Activated CD8-positive, alpha-beta T cell treated with anti-CD3 and anti-CD28 coated beads, Interleukin-2, amount 10 ng/mL, durations not matched to agents 7 days and 5 days (primary cell): Measurements from ENCODE around the gene SHMT2. TPM values are rescaled to one million over a fixed set of nuclear protein-coding genes. Genes with fewer than 3 reads are reported as not detected.

Experiments
- ATAC-seq: fragments of 150-1000 bp; cut with Tn5 transposase; one replicate; pipeline ENCODE4 v1.10.0; 2021; ENCODE audit warnings: moderate library complexity
- CTCF ChIA-PET: fragments of 350-600 bp; sonication (Branson Sonifier 250); formaldehyde crosslinking; loops from one replicate; lab custom pipeline; 2021; ENCODE audit warnings: antibody characterized with exemption; lab: Charles Lee
- POLR2A ChIA-PET: fragments of 350-600 bp; sonication (Branson Sonifier 250); formaldehyde crosslinking; loops from one replicate; lab custom pipeline; 2021; ENCODE audit warnings: antibody characterized with exemption; lab: Charles Lee
- DNase-seq: peaks from one replicate; pipeline ENCODE4 v3.0.0-alpha.2; 2020
- H3K27ac Mint-ChIP-seq: one replicate; pipeline ENCODE4 v1.8.0; 2021; ENCODE audit warnings: mild to moderate bottlenecking, mixed read lengths
- H3K27me3 Mint-ChIP-seq: one replicate; pipeline ENCODE4 v1.8.0; 2021; ENCODE audit warnings: low read depth, mixed read lengths
- H3K36me3 Mint-ChIP-seq: one replicate; pipeline ENCODE4 v1.8.0; 2021; ENCODE audit warnings: low read depth, mixed read lengths
- H3K4me1 Mint-ChIP-seq: one replicate; pipeline ENCODE4 v1.8.0; 2021; ENCODE audit warnings: low read depth, mixed read lengths
- H3K4me3 Mint-ChIP-seq: one replicate; pipeline ENCODE4 v1.8.0; 2021; ENCODE audit warnings: mild to moderate bottlenecking, mixed read lengths
- H3K9me3 Mint-ChIP-seq: one replicate; pipeline ENCODE4 v1.8.0; 2022; ENCODE audit warnings: mixed read lengths; ENCODE audit not compliant: insufficient read depth
- total RNA-seq, 2 experiments: library from RNA; stranded (reverse); gene quantifications; one replicate each; pipeline ENCODE4 v1.2.3, GENCODE V29; 2021

Gene SHMT2
- total RNA-seq, 2 experiments from 2014 or later = 194 to 208 TPM

DNA sequence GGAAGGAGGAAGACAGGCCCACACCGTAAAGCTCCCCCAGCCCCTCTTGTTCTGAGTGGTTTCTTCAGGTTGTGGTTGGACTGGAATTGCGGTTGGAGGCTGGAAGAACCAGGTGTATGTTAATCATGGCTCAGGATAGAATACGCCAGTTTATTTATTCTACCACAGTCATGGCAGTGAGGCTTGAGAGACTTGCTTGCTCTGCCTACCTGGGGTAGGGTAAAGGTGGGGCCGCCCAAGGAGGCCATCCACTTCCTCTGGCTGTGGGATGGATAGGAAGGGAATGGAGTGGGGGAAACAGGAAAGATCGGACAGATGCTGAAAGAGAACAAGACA is 8.1 kb downstream of the SHMT2 start:
- Mint-ChIP-seq H3K4me3 (peak overlapping the region; percentile 6), H3K4me1 (peaks cover 82% of the 10 kb centered on the region), H3K27me3 (peaks cover 41% of the 10 kb centered on the region), H3K9me3 (no peaks in the 10 kb centered on the region), H3K27ac (no peak overlapping the region), H3K36me3 (peaks cover 34% of the 10 kb centered on the region)
- DNase-seq = no peak
- ChIA-PET POLR2A (interaction anchor here (1.1 to 2.2 kb wide), 3 partner anchors 8 to 15 kb away, joined by 3 to 13 read pairs (median 7); partner anchors contain the start of gene SHMT2), CTCF (interaction anchor here (1.1 to 12.3 kb wide), 4 partner anchors 10 to 229 kb away, joined by 3 to 389 read pairs (median 126); partner anchors contain the start of gene SHMT2)
- ATAC-seq = no peak

DNA sequence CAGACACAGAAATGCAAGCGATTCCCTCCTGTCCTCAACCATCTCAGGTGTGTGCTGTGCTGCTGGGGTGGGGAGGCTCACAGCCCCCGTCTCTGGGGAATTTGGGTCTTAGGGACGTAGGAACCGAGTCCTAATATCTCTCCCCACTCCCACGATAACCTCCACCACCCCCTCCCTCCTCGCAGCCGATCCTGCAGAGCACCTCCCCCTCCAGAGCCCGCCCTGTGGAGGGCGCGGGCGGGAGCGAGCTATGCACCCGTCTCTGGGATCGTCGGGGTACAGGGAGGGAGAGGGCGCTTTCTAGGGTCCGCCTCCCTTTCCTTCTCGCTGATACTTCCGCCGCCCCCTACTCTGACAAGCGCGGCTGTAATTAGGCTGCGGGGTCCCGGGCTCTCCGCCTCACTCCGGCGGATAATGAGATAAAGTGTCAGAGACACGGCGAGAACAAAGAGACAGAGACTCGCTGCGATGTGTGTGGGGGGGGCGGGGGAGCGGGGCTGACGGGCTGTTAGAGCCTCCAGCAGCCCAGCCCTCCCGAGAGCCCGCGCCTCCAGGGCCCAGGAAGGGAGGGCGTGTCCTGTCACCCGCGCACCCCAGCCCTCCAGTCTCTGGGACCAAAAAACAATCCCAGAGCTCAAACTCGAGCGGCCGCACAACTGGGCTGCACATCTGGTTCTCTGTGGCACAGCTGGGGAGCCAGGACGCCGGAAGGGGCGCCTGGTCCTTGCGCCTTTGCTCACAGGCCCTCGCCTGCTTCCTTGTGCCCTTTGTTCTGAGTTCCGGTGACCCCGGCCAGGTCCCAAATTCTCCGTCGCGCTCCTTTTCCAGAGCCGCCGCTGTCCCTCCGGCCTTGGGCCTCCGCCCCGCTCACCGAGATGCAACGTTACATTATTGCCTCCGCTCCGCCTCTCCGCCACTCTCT is 8.7 kb downstream of the SHMT2 start:
- no peaks in the 10 kb centered on the region for H3K9me3 Mint-ChIP-seq
- peaks cover 43% of the 10 kb centered on the region for H3K27me3 Mint-ChIP-seq
- peak overlapping the region; percentile 83 for H3K4me3 Mint-ChIP-seq
- H3K4me1 Mint-ChIP-seq = peaks cover 88% of the 10 kb centered on the region
- H3K27ac Mint-ChIP-seq = peak overlapping the region; percentile 40
- POLR2A ChIA-PET = interaction anchor here (1.1 to 2.2 kb wide), 3 partner anchors 8 to 15 kb away, joined by 3 to 13 read pairs (median 7); partner anchors contain the start of gene SHMT2
- H3K36me3 Mint-ChIP-seq = peaks cover 28% of the 10 kb centered on the region
- CTCF ChIA-PET = interaction anchor here (0.9 to 12.3 kb wide), 13 partner anchors 10 to 230 kb away, joined by 3 to 389 read pairs (median 4); partner anchors contain the start of genes GLI1, NXPH4, SHMT2 and STAT6
- ATAC-seq (peak; percentile 3), DNase-seq (peak; percentile 49)

DNA sequence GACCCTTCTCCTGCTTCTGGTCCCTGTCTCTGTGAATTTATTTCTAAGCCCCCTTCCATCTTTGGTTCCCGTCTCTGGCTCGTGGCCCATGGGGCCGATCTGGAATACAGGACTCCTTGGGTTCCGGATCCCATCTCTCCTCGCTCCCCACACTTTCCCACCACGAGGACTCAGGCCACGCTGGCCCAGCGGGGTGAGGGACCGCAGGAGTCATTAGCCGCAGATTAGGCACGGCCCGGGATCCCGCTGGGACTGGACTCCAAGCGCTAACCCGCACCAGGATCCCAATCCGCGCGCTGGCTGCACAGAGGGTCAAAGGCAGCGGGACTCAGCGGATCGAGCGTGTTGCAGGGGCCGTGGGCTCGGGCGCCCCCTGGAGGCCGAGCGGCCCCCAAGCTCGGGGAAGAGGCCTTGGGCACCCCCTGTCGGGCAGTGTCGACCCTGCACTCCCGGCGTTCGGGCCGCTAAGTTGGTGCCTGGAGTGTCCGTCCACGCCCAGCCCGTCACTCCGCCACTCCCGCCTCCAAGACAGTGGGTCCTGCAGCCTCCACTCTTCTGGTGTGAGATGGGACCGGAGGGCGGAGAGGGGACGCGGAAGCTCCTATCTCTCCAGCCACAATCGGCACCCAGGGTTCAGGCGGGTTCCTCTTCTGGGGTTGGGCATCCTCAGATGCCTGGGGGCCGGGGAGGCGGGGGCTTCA is 9.5 kb downstream of the SHMT2 start:
- POLR2A ChIA-PET = interaction anchor here (0.5 to 2.5 kb wide), 4 partner anchors 9 to 42 kb away, joined by 3 to 13 read pairs (median 4); partner anchors contain the start of gene SHMT2
- peak overlapping the region; percentile 40 for H3K27ac Mint-ChIP-seq
- no peaks in the 10 kb centered on the region for H3K9me3 Mint-ChIP-seq
- CTCF ChIA-PET = interaction anchor here (0.9 to 12.3 kb wide), 17 partner anchors 9 to 228 kb away, joined by 3 to 389 read pairs (median 4); partner anchors contain the start of genes GLI1, INHBE, NXPH4 and SHMT2
- DNase-seq (peak; percentile 90), ATAC-seq (peak; percentile 64)
- H3K27me3 Mint-ChIP-seq = peaks cover 43% of the 10 kb centered on the region
- peak overlapping the region; percentile 83 for H3K4me3 Mint-ChIP-seq
- peaks cover 20% of the 10 kb centered on the region for H3K36me3 Mint-ChIP-seq
- peaks cover 91% of the 10 kb centered on the region for H3K4me1 Mint-ChIP-seq

DNA sequence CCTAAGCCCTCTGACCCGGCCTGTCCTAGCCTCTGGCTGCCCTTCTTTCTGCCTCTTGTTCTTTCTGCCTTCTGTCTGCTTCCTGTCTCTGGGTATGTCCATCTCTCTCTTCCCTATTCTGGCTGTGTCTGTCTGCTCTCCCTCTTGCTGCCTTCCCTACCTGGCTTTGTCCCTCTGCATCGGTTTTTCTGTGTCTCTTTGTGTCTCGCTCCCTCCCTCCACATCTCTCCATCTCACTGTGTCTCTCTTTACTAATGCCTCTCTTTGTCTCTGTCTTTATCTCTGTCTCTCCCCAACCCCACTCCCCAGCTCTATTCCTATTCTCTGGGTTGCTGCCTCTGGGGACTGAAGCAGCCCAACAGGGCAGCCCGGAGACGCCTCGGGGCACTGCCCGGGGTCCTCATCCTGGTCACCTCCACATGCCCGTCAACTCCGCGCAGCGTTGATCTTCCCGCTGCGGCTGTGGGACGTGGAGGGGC is 10.1 kb downstream of the SHMT2 start:
- ATAC-seq = peak; percentile 0
- H3K27me3 Mint-ChIP-seq = peaks cover 43% of the 10 kb centered on the region
- H3K4me1 Mint-ChIP-seq = peaks cover 87% of the 10 kb centered on the region
- peak overlapping the region; percentile 83 for H3K4me3 Mint-ChIP-seq
- H3K9me3 Mint-ChIP-seq = no peaks in the 10 kb centered on the region
- ChIA-PET CTCF (interaction anchor here (0.9 to 12.3 kb wide), 17 partner anchors 9 to 227 kb away, joined by 3 to 389 read pairs (median 4); partner anchors contain the start of genes GLI1, INHBE, SHMT2 and STAC3), POLR2A (interaction anchor here (2.2 to 2.5 kb wide), 2 partner anchors 10 to 13 kb away, joined by 5 to 13 read pairs; partner anchors contain the start of gene SHMT2)
- DNase-seq = no peak
- peak overlapping the region; percentile 61 for H3K27ac Mint-ChIP-seq
- H3K36me3 Mint-ChIP-seq = peaks cover 14% of the 10 kb centered on the region

DNA sequence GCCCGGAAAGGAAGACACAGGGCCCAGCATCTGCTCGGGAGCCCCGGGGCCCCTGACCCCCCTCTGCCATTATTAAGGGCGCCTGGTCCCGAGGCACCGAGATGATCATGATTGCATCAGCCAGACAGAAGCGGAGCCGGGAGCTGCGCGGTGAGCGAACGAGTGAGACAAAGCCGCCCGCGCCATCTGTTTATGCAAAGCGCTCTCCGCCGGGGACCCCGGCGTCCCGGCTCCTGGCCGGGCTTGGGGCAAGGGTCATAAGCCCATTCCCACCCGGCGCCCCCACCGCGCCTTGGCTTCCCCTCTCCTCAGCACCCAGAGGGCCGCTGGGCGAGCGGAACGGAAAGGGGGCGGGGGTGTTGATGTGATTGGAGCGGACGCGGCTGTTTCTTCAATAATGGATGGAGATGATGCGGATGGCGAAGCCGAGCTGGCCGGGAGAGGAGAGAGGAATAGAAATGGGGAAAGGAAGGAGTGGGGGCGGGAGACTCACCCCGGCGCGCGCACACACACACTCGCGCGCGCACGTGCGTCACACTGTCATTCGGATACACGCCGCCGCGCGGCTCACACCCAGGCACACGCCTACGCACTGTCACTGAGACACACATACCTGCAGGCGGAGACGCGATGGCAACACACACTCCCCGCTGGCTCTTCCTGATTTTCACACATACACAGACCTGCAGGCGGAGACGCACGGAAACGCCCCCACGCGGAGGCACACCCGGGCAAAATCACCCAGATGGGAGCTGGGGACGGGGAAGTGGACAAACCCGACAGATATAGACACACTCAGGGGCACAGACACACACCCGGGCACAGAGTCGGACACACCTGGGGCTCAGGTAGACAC is 10.8 kb downstream of the SHMT2 start:
- peak; percentile 72 for DNase-seq
- peak overlapping the region; percentile 83 for H3K4me3 Mint-ChIP-seq
- H3K4me1 Mint-ChIP-seq = peaks cover 85% of the 10 kb centered on the region
- H3K27me3 Mint-ChIP-seq = peaks cover 43% of the 10 kb centered on the region
- POLR2A ChIA-PET = interaction anchor here (0.6 to 3.4 kb wide), 3 partner anchors 11 to 142 kb away, joined by 4 to 11 read pairs (median 5); partner anchors contain the start of gene SHMT2
- ATAC-seq = peak; percentile 31
- peaks cover 11% of the 10 kb centered on the region for H3K36me3 Mint-ChIP-seq
- CTCF ChIA-PET = interaction anchor here (0.6 to 12.3 kb wide), 13 partner anchors 8 to 637 kb away, joined by 3 to 389 read pairs (median 4); partner anchors contain the start of genes GLI1, INHBE, SHMT2 and STAC3
- peak overlapping the region; percentile 68 for H3K27ac Mint-ChIP-seq
- H3K9me3 Mint-ChIP-seq = no peaks in the 10 kb centered on the region

DNA sequence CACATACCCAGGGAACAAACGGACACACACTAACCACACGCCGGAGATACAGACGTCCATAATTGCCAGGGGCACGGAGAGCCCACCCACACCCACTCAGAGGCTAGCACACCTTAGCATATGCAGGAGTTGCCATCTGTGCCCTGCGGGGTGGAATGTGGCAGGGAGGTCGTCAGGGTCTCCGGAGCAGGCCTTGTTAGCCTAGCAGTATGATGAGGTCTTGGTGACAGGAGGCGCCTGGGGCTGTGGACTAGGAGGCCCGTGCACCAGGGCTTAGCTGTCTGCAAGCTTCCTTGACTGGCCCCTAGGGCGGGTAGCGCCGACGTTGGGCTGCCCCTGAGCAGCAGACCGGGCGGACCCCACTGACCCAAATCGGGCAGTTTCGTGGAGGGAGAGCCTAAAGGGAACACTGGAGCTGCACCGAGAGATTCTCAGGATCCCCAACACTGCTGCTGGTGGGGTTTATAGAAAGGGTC is 11.5 kb downstream of the SHMT2 start:
- Mint-ChIP-seq H3K27ac (peak overlapping the region; percentile 68), H3K27me3 (peaks cover 43% of the 10 kb centered on the region), H3K36me3 (peaks cover 8% of the 10 kb centered on the region), H3K4me3 (peak overlapping the region; percentile 83), H3K9me3 (no peaks in the 10 kb centered on the region), H3K4me1 (peaks cover 78% of the 10 kb centered on the region)
- ChIA-PET CTCF (interaction anchor here (0.8 to 12.3 kb wide), 7 partner anchors 8 to 218 kb away, joined by 3 to 389 read pairs (median 31); partner anchors contain the start of genes GLI1, SHMT2 and STAC3), POLR2A (interaction anchor here (0.6 to 3.4 kb wide), 3 partner anchors 11 to 143 kb away, joined by 4 to 11 read pairs (median 5); partner anchors contain the start of gene SHMT2)
- ATAC-seq (no peak), DNase-seq (no peak)

DNA sequence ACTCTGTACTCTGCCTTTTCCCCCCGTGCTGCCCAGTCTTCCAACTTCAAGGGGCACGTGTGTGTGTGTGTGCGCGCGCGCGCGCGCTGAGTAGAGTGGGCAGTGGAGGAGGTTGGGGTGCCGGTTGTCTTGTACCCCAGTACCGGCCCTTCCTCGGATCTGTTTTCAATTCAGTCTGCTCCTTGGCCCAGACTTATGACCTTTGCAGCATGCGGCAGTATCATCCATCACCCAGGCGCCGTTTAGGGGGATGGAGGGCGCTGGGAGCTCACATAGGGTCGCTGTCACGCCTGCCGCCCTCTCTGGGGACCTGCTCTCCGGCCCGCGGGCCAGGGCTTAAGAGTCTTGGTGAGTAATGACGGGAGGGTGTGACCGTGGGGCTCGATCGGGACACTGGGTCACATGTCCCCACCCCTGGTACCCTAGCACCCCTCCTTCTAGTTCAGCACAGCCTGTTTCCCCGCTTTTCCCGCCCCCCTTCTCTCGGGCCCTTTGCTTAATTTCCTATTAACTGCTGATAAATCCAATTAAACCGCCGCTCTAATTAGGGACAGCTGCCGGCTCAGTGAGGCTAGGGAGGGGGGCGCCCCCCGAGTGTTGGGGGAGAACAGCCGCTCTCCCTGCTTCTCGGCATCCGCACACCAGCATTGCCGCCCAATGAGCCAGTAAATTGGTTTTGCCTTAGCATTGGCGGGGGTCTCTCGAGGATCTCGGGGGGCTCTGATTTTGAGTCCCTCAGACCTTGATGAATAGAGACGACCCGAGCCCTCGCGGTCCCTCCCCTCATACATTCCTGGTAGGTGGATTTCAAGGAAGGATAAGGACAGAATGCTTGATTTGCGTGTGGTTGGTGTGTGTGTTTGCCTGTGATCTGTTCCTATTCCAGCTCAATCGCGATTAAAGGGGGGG is 12.1 kb downstream of the SHMT2 start:
- Mint-ChIP-seq H3K4me3 (peak overlapping the region; percentile 18), H3K36me3 (peaks cover 5% of the 10 kb centered on the region), H3K4me1 (peaks cover 72% of the 10 kb centered on the region), H3K9me3 (no peaks in the 10 kb centered on the region), H3K27me3 (peaks cover 42% of the 10 kb centered on the region), H3K27ac (no peak overlapping the region)
- CTCF ChIA-PET = interaction anchor here (1.0 to 12.3 kb wide), 24 partner anchors 11 to 607 kb away, joined by 3 to 389 read pairs (median 7); partner anchors contain the start of genes GLI1, INHBC, INHBE and NXPH4
- ATAC-seq = no peak
- POLR2A ChIA-PET = interaction anchor here (0.9 to 3.4 kb wide), 4 partner anchors 12 to 131 kb away, joined by 3 to 11 read pairs (median 5); partner anchors contain the start of genes LRP1 and SHMT2
- DNase-seq = no peak

- no peak overlapping the region for H3K4me3 Mint-ChIP-seq
- peaks cover 36% of the 10 kb centered on the region for H3K27me3 Mint-ChIP-seq
Observed at GRCh38 chr12:57242329-57242690, 12.8 kb downstream of the SHMT2 start.

More at GRCh38 chr12:57242329-57242690, 12.8 kb downstream of the SHMT2 start:
- no peak for DNase-seq
- H3K4me1 Mint-ChIP-seq = peaks cover 65% of the 10 kb centered on the region
- POLR2A ChIA-PET = interaction anchor here (0.9 to 3.4 kb wide), 3 partner anchors 13 to 132 kb away, joined by 3 to 11 read pairs (median 5); partner anchors contain the start of genes LRP1 and SHMT2
- no peak for ATAC-seq
- H3K27ac Mint-ChIP-seq = no peak overlapping the region
- no peaks in the 10 kb centered on the region for H3K9me3 Mint-ChIP-seq
- peaks cover 2% of the 10 kb centered on the region for H3K36me3 Mint-ChIP-seq
- CTCF ChIA-PET = interaction anchor here (0.7 to 12.3 kb wide), 33 partner anchors 10 to 608 kb away, joined by 3 to 389 read pairs (median 5); partner anchors contain the start of genes GLI1, INHBC, INHBE and NXPH4
